ENCODE measurements around the gene KCTD6.

DNA sequence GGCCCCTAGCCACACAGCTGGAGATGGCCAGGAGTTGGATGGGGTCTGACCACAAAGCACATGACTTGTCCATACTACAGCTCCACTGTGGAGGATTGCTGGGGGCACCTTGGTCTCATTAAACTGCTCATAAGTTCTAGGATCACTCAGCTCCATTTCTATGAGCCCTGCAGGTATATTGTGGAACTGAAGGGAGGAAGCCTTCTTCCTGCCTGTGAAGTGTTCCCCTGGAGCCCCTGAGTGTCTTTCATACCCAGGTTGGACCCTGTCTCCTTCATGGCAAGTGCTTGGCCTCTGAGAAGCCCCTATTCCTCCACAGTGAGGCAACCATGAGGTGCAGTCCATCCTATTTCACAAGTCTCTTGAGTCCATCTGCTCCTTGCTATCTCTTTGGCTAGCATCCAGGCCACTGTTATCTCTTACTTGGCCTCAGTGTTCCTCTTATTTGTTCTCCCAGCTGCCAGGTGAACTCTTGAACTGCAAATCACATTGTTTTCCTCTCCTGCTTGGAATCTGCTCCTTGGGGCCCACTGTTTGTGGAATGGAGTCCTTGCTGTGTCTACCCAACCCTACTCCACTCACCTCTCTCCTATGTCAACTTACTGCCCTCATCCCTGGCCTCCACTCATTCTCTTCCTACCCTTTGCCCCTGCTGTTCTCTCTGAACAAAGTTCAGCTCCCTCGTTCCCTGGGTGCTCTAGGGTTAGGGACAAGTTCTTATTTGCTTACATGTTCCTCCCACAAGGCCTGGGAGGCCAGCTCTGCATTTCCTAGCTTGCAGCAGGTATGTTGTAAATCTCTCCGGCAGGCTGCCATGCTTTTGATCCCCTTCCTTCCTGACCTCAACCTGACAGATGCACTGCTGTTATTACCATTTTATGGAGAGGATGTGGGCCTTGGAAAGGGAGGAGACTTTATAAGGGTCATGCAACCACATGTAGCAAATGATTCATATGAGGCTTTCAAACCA, 43.9 kb downstream of the KCTD6 start:
- TF ChIP-seq, protein P1, sequence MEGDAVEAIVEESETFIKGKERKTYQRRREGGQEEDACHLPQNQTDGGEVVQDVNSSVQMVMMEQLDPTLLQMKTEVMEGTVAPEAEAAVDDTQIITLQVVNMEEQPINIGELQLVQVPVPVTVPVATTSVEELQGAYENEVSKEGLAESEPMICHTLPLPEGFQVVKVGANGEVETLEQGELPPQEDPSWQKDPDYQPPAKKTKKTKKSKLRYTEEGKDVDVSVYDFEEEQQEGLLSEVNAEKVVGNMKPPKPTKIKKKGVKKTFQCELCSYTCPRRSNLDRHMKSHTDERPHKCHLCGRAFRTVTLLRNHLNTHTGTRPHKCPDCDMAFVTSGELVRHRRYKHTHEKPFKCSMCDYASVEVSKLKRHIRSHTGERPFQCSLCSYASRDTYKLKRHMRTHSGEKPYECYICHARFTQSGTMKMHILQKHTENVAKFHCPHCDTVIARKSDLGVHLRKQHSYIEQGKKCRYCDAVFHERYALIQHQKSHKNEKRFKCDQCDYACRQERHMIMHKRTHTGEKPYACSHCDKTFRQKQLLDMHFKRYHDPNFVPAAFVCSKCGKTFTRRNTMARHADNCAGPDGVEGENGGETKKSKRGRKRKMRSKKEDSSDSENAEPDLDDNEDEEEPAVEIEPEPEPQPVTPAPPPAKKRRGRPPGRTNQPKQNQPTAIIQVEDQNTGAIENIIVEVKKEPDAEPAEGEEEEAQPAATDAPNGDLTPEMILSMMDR (IDR thresholded peaks at IDR 0.05; ENCODE audit: insufficient read depth, low read depth, low read length), result no peak
- no peak for TF ChIP-seq EZH2 (IDR thresholded peaks at IDR 0.05; ENCODE audit: insufficient read depth, low read length)

All from astrocyte (in vitro differentiated cells and primary cell).